Fibroblast of mammary gland (primary cell): ENCODE results near the gene CIDEA.

ENCODE experiments used
- DNase-seq: peaks from one replicate; pipeline ENCODE4 v3.0.0-alpha.2; 2010; ENCODE audit warnings: low read depth
- H3K4me3 ChIP-seq: 2 replicates; pipeline ENCODE4 v1.5.1; 2011; ENCODE audit warnings: low read depth, mild to moderate bottlenecking, low read length, moderate library complexity; ENCODE audit not compliant: control insufficient read depth
- CTCF ChIP-seq: conservative IDR thresholded peaks from 2 replicates; pipeline ENCODE4 v1.5.1; 2011; ENCODE audit warnings: low read depth, low read length, inconsistent platforms; ENCODE audit not compliant: control insufficient read depth, insufficient read depth

Gene CIDEA

GRCh38 chr18:12326711-12327460 lies 72.7 kb downstream of the CIDEA start:
- H3K4me3 ChIP-seq: no peak overlapping the region
- DNase-seq: no peak
- no peak for TF ChIP-seq CTCF
